Activated naive CD4-positive, alpha-beta T cell treated with anti-CD3 and anti-CD28 coated beads, Interleukin-2, amount 10 ng/mL, durations not matched to agents 5 hours and 36 hours (primary cell): ENCODE measurements around the gene GABRA4. TPM values are rescaled to one million over a fixed set of nuclear protein-coding genes. Genes with fewer than 3 reads are reported as not detected.

Experiments used
- total RNA-seq, 2 experiments: library from RNA; stranded (reverse); gene quantifications; one replicate each; pipeline ENCODE4 v1.2.3, GENCODE V29; 2021

GABRA4 gene
- not detected for total RNA-seq

GRCh38 chr4:46993075-46994006 lies at the start of gene GABRA4:
GABRA4 (minus strand) TSS chr4:46993581; CDS start chr4:46993424, 157 bp downstream.

DNA sequence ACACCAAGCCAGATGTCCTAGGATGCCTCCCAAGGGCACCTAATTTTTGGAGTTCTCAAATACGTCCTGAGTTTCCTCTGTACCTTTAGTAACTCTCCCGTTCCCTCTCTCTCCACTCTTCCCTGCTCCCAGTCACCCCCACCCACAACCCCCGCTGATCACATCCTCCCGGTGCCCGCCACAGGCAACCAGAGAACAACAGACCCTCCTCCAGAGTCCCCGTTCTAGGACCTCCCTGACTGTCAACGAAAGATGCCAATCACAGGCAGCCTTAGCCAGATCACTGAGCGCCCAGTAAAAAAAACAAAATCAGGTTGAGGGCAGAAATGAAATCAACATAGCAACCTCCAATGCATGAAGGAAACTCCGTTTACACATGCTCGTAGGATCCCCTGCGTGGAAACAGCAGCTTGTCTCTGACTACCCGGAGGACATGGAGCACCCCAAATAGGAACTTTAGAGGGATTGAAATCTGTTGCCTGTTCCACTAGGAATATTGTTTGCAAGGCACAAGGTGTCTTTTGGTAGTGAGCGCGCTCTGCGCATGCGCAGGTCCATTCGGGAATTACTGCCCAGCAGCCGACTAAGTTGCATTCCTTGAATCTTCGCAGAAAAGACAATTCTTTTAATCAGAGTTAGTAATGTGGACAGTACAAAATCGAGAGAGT lies 37.8 kb upstream of the GABRA4 start, which contains the start of gene GABRB1:
GABRB1 (plus strand) TSS at position 557 of the 668 bp plus-strand sequence.

DNA sequence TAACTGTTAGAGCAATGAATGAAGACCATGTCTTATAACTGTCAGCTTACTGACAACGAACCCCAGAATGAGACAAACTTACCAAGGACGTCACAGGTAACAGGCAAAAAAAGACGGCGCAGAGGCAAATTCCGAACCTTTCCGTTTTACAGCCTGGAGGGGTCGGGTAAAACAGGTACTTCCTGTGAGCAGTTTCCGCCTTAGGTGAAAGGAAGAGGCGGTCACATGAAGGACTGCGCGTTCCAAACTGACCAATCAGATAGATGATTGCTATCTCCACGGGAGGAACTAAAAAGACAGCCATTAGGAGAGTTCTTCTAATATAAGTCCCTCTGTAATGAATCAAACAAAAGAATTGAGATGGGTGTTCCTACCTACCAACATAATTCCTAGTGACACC lies 84.3 kb downstream of the GABRA4 start, which contains the start of gene COX7B2:
COX7B2 (minus strand) TSS at position 168 of the 400 bp plus-strand sequence. CDS start 174,053 bp downstream, outside the sequence.

Other genes starting within 250 kb of the GABRA4 start
- gene COX7B2, start 84.3 kb downstream of the GABRA4 start, total RNA-seq, result not detected
- gene GABRB1, start 38.0 kb upstream of the GABRA4 start, total RNA-seq, result not detected